ENCODE results near the gene DPEP2NB.
"Not testable (repeated sequence)": the region's sequence is repeated elsewhere in the genome, so short reads cannot be mapped to it uniquely, and the experiment has no call there.

DPEP2NB gene

GRCh38 chr16:67977469-67978227 lies 38.1 kb downstream of the DPEP2NB start:
- TF ChIP-seq, protein P1, sequence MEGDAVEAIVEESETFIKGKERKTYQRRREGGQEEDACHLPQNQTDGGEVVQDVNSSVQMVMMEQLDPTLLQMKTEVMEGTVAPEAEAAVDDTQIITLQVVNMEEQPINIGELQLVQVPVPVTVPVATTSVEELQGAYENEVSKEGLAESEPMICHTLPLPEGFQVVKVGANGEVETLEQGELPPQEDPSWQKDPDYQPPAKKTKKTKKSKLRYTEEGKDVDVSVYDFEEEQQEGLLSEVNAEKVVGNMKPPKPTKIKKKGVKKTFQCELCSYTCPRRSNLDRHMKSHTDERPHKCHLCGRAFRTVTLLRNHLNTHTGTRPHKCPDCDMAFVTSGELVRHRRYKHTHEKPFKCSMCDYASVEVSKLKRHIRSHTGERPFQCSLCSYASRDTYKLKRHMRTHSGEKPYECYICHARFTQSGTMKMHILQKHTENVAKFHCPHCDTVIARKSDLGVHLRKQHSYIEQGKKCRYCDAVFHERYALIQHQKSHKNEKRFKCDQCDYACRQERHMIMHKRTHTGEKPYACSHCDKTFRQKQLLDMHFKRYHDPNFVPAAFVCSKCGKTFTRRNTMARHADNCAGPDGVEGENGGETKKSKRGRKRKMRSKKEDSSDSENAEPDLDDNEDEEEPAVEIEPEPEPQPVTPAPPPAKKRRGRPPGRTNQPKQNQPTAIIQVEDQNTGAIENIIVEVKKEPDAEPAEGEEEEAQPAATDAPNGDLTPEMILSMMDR (IDR thresholded peaks at IDR 0.05; ENCODE audit: control extremely low read depth, extremely low read depth, low read depth, missing control alignments): no peak
- ChIA-PET POLR2A (no interaction called here), CTCF (interaction anchor here (0.9 to 3.9 kb wide), 7 partner anchors 9 to 162 kb away, joined by 3 to 21 read pairs (median 3); no protein-coding TSS in a partner anchor)
- no peak for DNase-seq (ENCODE audit: extremely low spot score)

GRCh38 chr16:67977005-67977404 lies 38.7 kb downstream of the DPEP2NB start:
- TF ChIP-seq, protein P1 (IDR thresholded peaks at IDR 0.05; ENCODE audit: control extremely low read depth, extremely low read depth, low read depth, missing control alignments): no peak
- CTCF ChIA-PET: interaction anchor here (1.0 to 3.9 kb wide), 6 partner anchors 10 to 162 kb away, joined by 3 to 21 read pairs (median 4); no protein-coding TSS in a partner anchor
- POLR2A ChIA-PET: no interaction called here
- DNase-seq (ENCODE audit: extremely low spot score): no peak

GRCh38 chr16:67976205-67976604 lies 39.5 kb downstream of the DPEP2NB start:
- ChIA-PET POLR2A (no interaction called here), CTCF (interaction anchor here (1.7 to 3.9 kb wide), 3 partner anchors 10 to 17 kb away, joined by 3 to 21 read pairs (median 6); no protein-coding TSS in a partner anchor)
- TF ChIP-seq, protein P1 (IDR thresholded peaks at IDR 0.05; ENCODE audit: control extremely low read depth, extremely low read depth, low read depth, missing control alignments): no peak
- DNase-seq (ENCODE audit: extremely low spot score): no peak

DNA sequence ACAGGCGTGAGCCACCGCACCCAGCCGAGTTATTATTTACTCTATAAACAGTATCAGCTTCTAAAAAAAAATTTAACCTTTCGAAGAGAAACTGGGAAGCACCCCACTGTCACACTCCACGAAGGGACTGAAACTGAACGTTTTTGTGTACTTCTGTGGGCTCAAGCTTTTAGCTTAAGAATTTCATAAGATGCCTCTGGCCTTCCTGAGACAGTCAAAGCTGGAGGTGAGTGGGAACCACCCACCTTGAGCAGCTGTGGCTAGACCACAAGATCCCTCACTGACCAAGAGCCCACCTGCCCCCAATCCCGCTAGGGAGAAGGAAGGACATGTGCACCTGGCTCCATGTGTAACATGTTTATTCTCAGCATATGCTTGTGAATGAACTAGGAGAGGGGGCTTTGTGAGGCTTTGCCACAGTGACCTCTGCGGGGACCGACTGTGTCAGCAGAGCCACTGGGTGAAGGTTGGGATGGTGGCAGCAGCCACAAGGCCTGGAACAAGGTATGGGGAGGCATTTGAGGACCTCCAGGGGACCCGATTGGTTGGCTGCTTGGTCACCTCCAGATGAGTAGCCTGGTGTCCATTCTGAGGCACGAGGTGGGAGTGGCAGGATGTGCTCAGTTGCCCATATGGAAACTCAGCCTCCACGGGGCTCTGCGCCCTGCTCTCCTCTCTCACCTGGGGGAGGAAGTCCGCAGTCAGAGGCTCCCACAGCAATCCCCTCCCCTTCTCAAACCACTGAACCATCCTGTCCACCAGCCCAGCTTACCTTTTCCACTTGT lies 40.2 kb downstream of the DPEP2NB start:
- ChIA-PET CTCF (interaction anchor here (1.2 to 3.9 kb wide), 4 partner anchors 10 to 18 kb away, joined by 3 to 21 read pairs (median 5); no protein-coding TSS in a partner anchor), POLR2A (no interaction called here)
- TF ChIP-seq, protein P1 (IDR thresholded peaks at IDR 0.05; ENCODE audit: control extremely low read depth, extremely low read depth, low read depth, missing control alignments): no peak
- DNase-seq (ENCODE audit: extremely low spot score): peak; percentile 60

DNA sequence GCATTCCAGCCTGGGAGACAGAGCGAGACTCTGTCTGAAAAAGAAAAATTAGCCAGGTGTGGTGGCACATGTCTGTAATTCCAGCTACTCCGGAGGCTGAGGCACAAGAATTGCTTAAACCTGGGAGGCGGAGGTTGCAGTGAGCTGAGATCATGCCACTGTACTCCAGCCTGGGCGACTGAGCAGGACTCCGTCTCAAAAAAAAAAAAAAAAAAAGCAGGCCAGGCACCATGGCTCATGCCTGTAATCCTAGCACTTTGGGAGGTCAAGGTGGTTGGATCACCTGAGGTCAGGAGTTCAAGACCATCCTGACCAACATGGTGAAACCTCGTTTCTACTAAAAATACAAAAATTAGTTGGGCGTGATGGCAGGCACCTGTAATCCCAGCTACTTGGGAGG lies 43.4 kb downstream of the DPEP2NB start:
- DNase-seq (ENCODE audit: extremely low spot score); POLR2A ChIA-PET: not testable (repeated sequence)
- CTCF ChIA-PET: interaction anchor here (1.0 to 1.5 kb wide), 4 partner anchors 11 to 89 kb away, joined by 3 to 5 read pairs (median 3); no protein-coding TSS in a partner anchor

- TF ChIP-seq, protein P1 (IDR thresholded peaks at IDR 0.05; ENCODE audit: control extremely low read depth, extremely low read depth, low read depth, missing control alignments): no peak
- no peak for DNase-seq (ENCODE audit: extremely low spot score)
- ChIA-PET CTCF (interaction anchor here (1.0 to 1.9 kb wide), 3 partner anchors 13 to 87 kb away, joined by 3 to 5 read pairs (median 4); no protein-coding TSS in a partner anchor), POLR2A (no interaction called here)
Measured at GRCh38 chr16:67971111-67971510, 44.6 kb downstream of the DPEP2NB start.

All from GM10248 (cell line).